ENCODE data around the gene NDC1.

GRCh38 chr1:53718443-53718842, 119.7 kb downstream of the NDC1 start:
- TF ChIP-seq POLR2AphosphoS5 (IDR thresholded peaks at IDR 0.05) (no peak), CTCF (IDR thresholded peaks at IDR 0.05 in 8 of 11, conservative IDR thresholded peaks at IDR 0.05 in 3 of 11) (no peak)

Data from spleen (tissue), 7 donors.